Mammary epithelial cell (primary cell): ENCODE data around the gene RALGAPA1.

Experiments
- EZH2 ChIP-seq: IDR thresholded peaks from 2 replicates; pipeline ENCODE4 v1.6.1; 2012; ENCODE audit warnings: low read length, inconsistent platforms, borderline replicate concordance
- TF ChIP-seq, protein P1 (sequence below), 2 donors: IDR thresholded peaks in 1 of 2; conservative IDR thresholded peaks in 1 of 2; 2 replicates each; pipeline ENCODE4 v1.5.1; 2011 to 2012; ENCODE audit warnings: inconsistent platforms in 2 of 2, low read length in 2 of 2, mild to moderate bottlenecking in 2 of 2, control low read depth in 1 of 2, low read depth in 1 of 2; ENCODE audit not compliant: insufficient read depth in 1 of 2; ENCODE audit errors: extremely low read depth in 1 of 2

DNA sequence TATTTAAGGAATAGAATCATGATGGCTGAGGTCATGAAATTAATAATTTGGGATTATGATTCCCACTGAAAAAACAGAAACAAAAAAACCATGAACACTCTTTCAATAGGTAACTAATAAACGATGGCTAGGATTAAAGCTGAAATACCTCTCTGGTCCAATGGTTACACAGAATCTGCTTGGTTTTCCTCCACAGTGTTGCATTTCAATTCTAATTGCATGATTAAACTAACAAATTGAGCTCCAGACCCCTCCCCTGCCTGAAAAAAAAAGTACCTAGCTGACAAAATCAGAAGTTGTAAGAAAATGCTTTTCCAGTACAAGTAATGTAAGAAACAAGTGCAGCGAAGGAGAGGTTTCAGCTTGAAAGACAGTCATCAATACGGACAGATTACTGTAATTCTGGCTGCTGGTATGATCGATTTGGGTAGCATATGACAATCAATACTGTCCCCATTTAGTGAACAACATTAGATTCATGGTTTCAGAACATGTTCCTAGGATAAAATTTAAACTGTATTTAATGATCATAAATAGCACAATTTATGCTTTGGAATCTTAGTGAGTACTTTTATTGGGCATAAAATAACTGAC, 243.1 kb downstream of the RALGAPA1 start:
- TF ChIP-seq, protein P1, sequence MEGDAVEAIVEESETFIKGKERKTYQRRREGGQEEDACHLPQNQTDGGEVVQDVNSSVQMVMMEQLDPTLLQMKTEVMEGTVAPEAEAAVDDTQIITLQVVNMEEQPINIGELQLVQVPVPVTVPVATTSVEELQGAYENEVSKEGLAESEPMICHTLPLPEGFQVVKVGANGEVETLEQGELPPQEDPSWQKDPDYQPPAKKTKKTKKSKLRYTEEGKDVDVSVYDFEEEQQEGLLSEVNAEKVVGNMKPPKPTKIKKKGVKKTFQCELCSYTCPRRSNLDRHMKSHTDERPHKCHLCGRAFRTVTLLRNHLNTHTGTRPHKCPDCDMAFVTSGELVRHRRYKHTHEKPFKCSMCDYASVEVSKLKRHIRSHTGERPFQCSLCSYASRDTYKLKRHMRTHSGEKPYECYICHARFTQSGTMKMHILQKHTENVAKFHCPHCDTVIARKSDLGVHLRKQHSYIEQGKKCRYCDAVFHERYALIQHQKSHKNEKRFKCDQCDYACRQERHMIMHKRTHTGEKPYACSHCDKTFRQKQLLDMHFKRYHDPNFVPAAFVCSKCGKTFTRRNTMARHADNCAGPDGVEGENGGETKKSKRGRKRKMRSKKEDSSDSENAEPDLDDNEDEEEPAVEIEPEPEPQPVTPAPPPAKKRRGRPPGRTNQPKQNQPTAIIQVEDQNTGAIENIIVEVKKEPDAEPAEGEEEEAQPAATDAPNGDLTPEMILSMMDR (conservative IDR thresholded peaks at IDR 0.05 in 1 of 2, IDR thresholded peaks at IDR 0.05 in 1 of 2; ENCODE audit: extremely low read depth in 1 of 2, insufficient read depth in 1 of 2, low read depth in 1 of 2, low read length in 2 of 2) = no peak
- no peak for TF ChIP-seq EZH2
